HG03045 (cell line): Measurements from ENCODE around the gene MIA3.

Experiments
- ATAC-seq: cut with Tn5 transposase; IDR thresholded peaks from one replicate; pipeline ENCODE4 v1.9.1; 2021; ENCODE audit warnings: mild to moderate bottlenecking, moderate library complexity; ENCODE audit not compliant: unreplicated experiment

MIA3 gene

DNA sequence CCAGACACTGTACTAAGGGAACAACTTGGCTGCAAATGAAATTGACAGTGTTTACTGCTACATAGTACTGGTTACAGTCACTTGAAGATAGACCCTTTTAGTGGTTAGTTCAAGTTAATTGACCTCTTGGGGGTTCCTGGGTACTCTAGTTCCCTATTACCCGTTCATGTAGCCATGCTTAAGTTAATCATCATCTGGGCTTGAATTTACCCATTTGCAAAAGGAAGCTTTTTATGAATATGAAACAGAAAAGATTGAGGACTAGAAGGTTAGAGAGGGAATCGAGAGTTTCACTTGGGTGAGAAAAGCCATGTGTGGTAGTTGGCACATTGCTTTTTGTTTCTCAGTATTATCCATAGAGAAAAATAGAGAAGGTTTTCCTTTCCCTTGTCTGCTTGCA is 2.7 kb downstream of the MIA3 start:
- peak; percentile 21 for ATAC-seq

DNA sequence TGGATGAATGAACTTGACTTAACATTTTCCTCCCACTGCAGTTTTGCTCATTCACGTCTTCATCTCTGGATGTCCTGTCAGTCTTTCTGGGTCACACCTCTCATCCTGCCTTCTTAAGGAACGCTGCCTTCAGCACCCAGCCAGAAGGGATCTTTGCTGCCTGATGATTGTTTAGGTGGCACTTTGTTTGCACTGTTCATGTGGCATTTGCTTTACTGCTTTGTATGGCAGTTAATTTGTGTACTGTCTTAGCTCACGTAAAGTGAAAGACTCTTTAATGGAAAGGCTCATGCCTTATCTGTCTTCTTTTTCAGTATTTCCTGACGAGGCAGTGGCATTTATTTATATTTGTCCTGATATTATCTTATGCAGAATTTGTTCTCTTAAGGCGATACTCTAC is 4.9 kb downstream of the MIA3 start:
- no peak for ATAC-seq

DNA sequence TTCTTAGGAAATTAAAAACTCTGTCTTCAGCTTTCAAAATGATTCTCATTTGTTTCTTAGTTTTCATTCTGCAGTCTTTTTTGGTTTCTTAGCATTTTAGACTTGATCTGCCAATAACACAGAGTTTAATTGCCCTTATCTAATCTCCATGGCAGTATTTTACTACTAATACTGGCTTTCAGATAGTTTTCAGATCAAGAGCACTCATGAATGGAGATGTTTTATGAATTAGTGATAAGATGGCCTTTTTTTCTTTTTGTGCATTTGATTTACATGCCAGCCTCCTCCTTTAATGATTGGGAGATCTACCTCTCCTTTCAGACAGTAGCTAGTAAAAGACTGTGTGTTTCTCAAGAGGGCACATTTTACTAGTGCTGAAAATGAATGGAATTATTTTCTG is 5.6 kb downstream of the MIA3 start:
- no peak for ATAC-seq

DNA sequence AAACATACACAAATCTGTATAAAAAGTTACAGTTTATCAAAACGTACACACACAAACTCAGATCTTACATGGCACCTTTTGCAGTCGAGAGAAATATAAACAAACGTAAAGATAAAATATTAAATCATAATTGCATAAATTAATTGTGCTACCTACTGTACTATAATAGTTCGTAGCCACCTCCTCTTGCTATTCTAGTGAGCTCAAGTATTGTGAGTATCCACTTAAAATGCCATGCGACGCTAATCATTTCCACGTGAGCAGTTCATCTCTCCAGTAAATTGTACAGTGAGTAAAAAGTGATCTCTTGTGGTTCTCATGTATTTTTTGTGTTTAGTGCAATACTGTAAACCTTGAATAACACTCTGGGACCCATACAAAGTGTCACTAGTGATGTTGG is 6.3 kb downstream of the MIA3 start:
- no peak for ATAC-seq

DNA sequence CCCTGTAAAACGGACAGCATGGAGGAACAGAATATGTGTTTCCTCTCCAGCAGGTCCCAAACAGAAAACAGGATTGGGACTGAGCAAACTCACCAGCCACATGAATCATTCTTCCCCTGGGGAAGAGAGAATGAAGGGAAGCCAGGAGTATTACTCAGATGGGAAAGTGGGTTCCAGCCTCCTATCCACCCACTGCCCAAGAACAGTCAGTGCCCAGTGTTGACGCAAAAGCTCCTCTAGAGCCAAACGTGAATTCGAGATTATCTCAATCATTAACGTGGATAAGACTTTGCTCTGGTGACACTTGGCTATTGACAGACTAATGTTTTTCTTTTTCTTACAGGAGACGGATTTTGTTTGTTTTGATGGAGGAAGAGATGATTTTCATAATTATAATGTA is 9.3 kb downstream of the MIA3 start:
- ATAC-seq, result no peak

DNA sequence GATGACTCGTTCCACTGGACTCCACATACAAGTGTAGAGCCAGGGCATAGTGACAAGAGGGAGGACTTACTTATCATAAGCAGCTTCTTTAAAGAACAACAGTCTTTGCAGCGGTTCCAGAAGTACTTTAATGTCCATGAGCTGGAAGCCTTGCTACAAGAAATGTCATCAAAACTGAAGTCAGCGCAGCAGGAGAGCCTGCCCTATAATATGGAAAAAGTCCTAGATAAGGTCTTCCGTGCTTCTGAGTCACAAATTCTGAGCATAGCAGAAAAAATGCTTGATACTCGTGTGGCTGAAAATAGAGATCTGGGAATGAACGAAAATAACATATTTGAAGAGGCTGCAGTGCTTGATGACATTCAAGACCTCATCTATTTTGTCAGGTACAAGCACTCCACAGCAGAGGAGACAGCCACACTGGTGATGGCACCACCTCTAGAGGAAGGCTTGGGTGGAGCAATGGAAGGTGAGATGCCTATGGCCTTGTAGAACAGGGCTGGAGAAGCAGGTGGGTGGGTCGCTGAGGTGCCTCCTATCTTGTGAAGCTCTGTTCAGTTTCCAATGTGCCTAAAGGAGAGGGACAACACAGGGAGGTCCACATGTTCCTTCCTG is 12.1 kb downstream of the MIA3 start:
- ATAC-seq, result no peak

DNA sequence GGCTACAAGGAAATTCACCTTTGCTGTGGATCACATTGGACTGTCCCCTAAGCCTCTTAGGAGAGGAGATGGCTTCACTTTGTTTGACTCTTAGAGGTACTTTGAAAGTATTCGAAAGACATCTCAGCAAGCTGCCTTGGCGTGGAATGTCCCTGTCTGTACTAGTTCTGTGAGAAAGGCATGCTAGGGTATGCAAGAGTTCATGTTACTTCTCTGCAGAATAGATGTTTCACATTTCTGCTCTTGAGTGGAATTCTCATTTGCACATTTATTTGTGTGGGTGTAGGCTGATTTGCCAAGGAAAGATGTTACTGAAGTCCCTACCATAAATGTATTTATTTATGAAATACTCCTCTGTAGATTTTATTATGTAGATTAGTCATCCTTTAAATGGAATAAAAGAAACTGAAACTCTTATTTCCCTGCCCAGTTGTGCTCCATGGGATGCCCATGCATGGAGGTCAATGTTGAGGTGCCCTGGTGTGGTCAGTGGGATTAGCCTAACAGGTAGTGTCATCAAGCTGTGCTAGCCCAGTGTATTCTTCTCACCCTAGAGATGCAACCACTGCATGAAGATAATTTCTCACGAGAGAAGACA is 13.8 kb downstream of the MIA3 start:
- ATAC-seq, result no peak

DNA sequence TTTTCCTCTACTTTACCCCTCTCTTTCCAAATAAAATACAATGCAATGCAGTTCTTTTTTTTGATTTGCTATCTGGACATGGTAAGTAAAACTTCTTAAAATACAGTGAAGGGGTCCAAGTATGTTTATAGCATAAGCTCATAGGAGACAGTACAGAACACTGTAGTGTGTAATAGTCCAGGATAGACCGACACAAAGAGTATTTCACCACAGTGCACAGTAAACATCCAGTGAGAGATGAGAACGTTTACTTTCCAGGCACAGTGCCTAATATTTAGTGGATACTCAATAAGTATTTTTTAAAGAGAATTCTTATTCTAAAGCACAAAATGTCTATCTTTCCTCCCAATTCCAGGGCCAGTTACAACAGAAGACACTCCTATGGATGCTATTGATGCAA is 14.9 kb downstream of the MIA3 start:
- ATAC-seq, result no peak

DNA sequence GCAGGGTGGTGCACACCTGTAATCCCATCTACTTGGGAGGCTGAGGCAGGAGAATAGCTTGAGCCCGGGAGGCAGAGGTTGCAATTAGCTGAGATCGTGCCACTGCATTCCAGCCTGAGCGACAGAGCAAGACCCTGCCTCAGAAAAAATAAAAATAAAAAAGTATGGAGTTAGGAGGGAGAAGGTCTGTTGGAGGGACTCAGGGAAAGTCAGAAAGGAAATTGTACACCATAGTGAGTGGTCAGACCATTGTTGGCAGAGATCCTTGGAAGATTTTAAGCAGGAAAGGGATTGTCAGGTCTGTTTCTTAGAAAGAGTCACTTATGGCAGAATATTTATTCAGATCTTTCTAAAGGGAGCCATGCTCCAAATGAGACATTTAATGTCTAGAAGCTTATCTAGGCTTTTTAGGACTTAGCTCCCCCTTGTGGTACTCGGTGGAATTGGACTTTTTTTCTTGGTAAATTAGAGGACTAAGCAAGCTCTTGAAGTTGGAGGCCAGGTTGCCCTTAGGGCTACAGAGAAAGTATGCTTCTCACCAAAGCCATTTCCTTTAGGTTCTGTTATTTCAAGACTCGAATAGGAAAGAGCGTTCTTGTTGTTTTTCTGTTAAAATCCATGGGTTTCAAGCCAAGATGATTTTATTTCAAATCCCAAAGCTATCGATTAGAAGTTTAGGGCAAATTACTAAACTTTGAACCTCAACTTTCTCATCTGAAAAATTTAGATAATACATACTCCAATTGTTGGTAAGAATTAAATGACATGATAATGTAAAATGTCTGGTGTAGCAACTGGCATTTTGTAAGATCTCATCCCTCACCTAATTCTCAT is 16.5 kb downstream of the MIA3 start:
- ATAC-seq, result peak; percentile 53

DNA sequence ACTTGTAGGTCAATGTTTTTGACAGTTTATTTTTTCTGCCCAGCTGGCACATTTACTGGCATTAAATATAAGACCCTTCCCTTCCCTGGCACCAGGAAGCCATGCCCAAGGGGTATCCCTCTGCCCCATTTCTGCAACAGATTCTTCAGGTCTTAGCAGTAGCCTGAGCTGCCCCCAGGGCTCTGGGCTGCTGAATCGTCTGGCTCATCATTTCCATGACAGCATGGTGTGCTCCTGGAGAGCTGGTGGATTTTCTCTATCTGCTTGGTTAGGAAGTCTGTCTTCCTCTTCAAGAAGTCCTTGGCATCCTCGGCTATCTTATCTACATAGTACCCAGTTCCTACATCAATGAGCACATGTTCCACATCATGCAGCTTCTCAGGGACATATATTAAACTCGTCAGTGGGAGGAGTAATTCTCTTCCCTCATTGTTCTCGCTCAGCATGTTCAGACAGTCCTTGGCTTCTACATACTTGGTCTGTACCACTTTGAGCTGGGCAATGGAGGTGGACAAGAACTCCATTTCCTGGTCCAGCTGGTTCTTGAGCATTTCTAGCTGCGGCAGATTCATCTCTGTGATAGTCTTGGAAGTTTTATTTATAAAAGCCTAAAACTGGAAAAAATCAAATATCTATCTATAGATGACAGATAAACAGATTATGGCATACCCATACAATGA is 23.5 kb downstream of the MIA3 start:
- ATAC-seq, result no peak

DNA sequence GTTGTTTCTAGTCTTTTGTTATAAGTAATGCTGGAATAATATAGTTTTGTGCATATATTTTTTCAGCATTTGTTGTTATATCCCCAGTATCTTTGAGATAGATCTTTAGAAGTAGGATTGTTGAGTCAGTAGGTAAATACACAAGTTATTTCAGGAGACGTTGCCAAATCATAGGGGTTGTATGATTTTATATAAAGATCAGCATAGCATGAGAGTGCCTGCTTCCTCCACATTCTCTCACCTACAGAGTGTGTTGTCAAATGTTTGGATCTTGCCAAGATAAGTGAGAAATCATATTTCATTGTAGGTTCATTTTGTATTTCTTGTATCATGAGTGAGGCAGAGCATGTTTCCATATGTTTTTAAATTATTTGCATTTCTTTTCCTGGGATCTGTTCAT is 24.6 kb downstream of the MIA3 start:
- no peak for ATAC-seq

DNA sequence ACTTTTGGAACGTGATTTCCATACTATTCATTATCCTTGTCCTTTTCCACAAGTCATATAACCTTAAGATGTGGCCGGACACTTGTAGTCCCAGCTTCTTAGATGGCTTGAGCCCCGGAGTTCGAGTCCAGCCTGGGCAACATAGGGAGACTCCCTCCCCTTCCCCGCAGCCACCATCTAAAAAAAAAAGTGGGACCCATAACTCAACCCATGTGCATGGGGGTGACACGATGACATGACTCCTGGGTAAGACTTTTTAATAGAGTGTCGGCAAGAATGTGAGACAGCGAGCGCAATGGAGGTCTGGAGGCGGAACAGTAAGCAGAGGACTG is 25.7 kb downstream of the MIA3 start:
- ATAC-seq, result no peak

DNA sequence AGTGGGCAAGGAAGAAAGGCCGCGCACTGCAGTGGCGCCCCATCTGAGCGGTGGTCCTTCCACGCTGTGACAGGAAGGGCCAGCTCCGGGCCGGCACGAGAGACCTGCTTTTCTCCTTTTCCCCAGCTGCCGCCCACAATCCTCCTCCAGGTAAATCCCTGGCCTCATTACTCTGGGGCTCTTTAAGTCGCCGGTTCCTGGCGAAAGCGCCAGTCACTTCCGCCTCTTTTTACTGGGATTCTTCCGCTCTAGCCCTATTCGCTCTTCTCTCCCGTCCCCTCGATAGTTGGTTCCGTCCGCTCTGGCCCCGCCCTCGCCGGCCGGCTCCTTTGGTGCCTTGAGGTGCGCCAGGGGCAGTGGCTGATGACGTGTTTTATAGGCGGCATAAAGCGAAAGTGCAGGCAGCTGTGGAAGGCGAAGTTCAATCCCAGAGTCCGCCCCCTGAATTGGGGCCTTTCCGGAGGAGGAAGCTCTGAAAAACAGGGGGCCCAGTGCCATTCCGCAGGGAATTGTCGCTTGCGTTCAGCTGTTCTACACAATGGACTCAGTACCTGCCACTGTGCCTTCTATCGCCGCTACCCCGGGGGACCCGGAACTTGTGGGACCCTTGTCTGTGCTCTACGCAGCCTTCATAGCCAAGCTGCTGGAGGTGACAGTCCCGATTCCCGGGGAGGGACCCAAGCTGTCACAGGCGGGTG is 26.2 kb downstream of the MIA3 start:
- peak; percentile 97 for ATAC-seq

DNA sequence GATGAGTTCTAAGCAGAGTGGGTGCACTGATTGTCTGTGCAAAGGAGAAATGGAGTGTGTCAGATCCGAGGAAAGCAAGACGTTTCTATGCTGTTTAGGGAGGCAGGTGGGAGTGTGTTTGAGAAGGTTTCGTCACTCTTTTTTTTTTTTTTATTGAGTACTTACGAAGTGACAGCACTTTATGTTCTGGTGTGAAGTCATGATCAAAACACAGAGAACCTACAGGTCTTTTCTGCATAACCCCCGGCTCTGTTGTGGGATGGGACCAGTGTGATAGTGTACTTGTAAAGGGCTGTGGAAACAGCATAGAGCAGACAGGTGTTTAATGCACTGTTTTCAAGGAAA is 26.7 kb downstream of the MIA3 start:
- no peak for ATAC-seq

DNA sequence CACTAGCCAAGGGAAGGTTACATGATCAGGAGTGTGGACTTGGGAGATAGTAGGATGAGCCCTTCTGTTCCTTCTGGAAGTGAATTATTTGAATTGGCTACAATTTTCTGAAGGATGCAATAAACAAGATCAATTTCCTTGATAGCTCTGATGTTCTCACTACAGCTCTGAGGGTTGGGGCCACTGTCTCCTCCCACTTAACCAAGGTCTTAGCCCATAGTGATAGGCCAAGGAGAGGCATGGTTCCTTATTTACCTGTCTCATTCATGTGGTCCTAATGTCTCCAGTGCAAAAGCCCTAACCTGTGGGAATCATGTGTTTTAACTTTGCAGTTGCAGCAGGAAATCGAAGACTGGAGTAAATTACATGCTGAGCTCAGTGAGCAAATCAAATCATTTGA is 34.8 kb downstream of the MIA3 start:
- ATAC-seq, result no peak

DNA sequence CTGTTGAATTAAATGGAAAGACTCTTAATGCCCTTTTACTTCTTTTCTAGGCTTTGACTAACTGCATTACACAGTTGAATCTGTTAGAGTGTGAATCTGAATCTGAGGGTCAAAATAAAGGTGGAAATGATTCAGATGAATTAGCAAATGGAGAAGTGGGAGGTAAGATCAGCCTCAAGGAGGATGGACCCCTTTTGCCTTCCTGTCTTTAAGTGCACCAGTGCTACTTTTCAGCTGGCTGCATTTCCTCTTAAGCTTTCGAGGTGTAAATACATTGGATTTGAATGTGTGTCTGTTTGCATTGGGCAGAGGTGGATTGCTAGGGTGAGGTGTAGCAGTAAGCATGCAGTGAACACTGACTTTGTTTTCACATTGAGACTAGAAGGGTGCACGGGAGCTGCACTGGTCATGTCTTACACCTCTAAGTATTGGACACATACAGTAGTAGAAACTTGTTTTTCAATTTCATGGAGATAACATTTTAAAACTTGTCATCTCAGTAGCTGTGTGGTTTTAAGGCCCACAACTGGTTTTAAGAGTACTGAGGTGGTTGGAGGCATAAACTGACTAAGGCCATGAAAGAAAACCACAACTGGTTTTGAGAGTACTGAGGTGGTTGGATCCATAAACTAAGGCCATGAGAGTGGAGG is 35.4 kb downstream of the MIA3 start:
- ATAC-seq, result peak; percentile 76

DNA sequence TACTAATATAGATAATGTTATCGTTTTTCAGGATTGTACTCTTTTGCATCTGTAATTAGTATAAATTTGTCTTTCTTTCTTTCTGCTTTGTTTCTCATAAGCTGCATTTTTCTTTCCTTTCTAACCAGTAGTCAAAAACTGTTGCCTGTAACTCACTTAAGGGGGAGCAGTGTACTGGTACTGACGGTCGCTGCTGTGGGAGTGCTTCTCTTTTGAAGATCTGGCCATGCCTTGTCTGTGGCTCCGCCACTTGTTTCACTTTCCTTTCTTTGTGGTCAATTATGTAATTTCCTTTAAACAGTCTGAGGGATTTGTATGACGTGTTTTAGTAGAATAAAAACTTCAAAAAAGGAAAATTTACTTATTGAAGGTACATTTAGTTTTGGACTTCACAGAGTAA is 37.0 kb downstream of the MIA3 start:
- ATAC-seq, result peak; percentile 95

DNA sequence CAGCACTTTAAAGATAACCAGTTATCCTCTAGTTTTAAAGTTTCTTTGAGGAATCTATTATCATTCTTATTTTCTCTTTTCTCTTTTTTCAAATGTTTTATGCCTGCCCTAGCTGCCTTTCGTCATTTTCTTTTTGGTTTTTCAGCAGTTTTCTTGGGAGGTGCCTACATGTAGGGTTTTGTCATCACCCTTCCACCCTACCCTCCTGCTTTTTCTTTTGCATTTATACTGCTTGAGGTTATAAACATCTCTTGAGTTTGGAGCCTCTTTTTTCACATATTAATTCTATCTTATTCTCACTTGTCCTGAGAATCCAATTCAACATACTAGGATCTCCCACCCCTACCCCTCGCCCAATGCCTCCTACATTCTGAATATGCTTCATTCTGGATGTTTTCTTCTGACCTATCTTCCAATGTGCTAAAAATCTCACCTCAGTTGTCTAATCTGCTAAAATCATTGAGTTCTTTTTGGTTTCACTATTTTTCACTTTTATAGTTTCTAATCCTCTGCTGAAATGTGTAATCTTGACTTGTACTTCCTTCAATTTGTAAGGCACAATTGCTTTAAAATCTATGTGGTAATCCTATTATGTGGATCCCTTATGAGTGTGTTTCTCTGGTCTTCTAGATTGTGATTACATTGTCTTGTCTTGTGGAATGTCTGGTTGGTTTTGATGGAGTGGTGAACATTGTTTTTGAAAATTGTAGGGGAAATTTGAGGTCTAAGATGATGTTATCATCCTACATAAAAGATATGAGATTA is 38.7 kb downstream of the MIA3 start:
- no peak for ATAC-seq

DNA sequence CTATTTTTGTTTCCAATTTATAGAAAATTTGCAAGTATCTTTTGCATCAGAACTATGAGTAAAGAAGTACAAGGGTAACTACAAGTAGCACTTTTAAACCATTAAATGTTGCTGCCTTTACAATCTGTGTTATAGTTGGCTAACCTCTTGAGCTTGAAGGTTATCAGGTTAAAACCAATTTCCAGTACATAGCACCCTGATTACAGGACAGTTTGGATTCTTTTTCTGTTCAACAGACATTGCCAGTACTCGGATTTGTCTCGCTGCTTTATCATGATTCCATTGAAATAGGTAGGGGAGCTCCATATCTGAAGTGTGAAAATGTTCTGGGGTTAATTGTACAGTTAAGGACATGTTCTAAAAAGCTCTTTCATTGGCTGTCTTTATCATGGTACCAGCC is 40.0 kb downstream of the MIA3 start:
- no peak for ATAC-seq

DNA sequence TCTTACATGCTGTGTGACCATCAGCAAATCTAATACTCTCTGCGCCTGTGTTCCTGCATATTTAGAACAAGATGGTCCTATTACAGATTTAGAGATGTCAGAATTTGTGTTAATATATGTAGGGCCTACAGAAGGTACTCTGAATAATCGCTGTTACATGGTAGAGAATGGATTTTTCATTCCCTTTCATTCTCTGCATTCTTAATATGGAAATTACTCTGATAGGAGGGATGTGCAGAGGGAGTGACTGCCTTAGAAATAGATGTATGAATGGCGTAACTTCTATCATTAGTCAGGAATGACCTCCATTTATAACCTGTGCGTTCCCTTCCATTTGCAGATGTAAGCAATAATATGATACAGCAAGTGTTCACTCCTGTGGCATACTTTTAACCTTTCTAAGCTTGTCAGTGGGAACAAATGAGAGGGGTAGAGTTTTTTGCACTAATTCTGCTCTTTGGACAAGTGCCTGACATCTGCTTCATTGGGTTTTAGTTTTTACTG is 45.6 kb downstream of the MIA3 start:
- ATAC-seq, result no peak
